WTC11 (cell line): ENCODE results near the gene ARHGEF37. TPM values are rescaled to one million over a fixed set of nuclear protein-coding genes. Genes with fewer than 3 reads are reported as not detected.

Experiments
- ATAC-seq: fragments of 200-7000 bp; cut with Tn5 transposase; 2 replicates; pipeline ENCODE4 v1.10.0; 2021; ENCODE audit warnings: mild to moderate bottlenecking, moderate library complexity
- CTCF ChIA-PET: fragments of 300-600 bp; sonication (Branson Sonifier 250); formaldehyde crosslinking; loops from one replicate; lab custom pipeline; 2021; ENCODE audit warnings: antibody characterized with exemption; lab: Charles Lee
- POLR2A ChIA-PET: fragments of 350-600 bp; sonication (Branson Sonifier 250); formaldehyde crosslinking; loops from one replicate; lab custom pipeline; 2021; ENCODE audit warnings: antibody characterized with exemption; lab: Charles Lee
- DNase-seq: peaks from one replicate; pipeline ENCODE4 v3.0.0; 2021; ENCODE audit warnings: low spot score
- H3K27ac Mint-ChIP-seq: 2 replicates; pipeline ENCODE4 v1.8.0; 2021; ENCODE audit warnings: mixed read lengths
- H3K27me3 Mint-ChIP-seq: 2 replicates; pipeline ENCODE4 v1.8.0; 2021; ENCODE audit warnings: low read depth, mild to moderate bottlenecking, moderate library complexity, mixed read lengths
- H3K36me3 Mint-ChIP-seq: 2 replicates; pipeline ENCODE4 v1.8.0; 2021; ENCODE audit warnings: mixed read lengths
- H3K4me1 Mint-ChIP-seq: 2 replicates; pipeline ENCODE4 v1.8.0; 2022; ENCODE audit warnings: mixed read lengths
- H3K4me3 Mint-ChIP-seq: 2 replicates; pipeline ENCODE4 v1.8.0; 2021; ENCODE audit warnings: mild to moderate bottlenecking, moderate library complexity, mixed read lengths
- H3K9me3 Mint-ChIP-seq: 2 replicates; pipeline ENCODE4 v1.8.0; 2021; ENCODE audit warnings: mixed read lengths
- NFYB ChIP-seq: sonication (generic); formaldehyde crosslinking; conservative IDR thresholded peaks from 2 replicates; pipeline ENCODE4 v1.8.0; 2022; ENCODE audit warnings: low read depth, missing genetic modification reagents
- SMAD3 ChIP-seq: sonication (generic); formaldehyde crosslinking; IDR thresholded peaks from 2 replicates; pipeline ENCODE4 v1.8.0; 2022; ENCODE audit warnings: missing genetic modification reagents, mild to moderate bottlenecking, borderline replicate concordance
- SMAD4 ChIP-seq: sonication (generic); formaldehyde crosslinking; IDR thresholded peaks from 2 replicates; pipeline ENCODE4 v1.8.0; 2022; ENCODE audit warnings: mild to moderate bottlenecking, missing genetic modification reagents
- ZNF121 ChIP-seq: sonication (generic); formaldehyde crosslinking; IDR thresholded peaks from 2 replicates; pipeline ENCODE4 v1.8.0; 2023; ENCODE audit warnings: missing genetic modification reagents
- ZNF219 ChIP-seq: sonication (generic); formaldehyde crosslinking; IDR thresholded peaks from 2 replicates; pipeline ENCODE4 v1.8.0; 2023; ENCODE audit warnings: missing genetic modification reagents, mild to moderate bottlenecking, borderline replicate concordance
- total RNA-seq: library from RNA; stranded (reverse); gene quantifications from 3 replicates; pipeline ENCODE4 v1.2.3, GENCODE V29; 2021
- TF ChIP-seq, protein P1 (sequence below): sonication (generic); formaldehyde crosslinking; IDR thresholded peaks from 2 replicates; pipeline ENCODE4 v1.8.1; 2023; ENCODE audit warnings: mild to moderate bottlenecking, moderate library complexity, missing genetic modification reagents
- TF ChIP-seq, protein P2 (sequence below): fragments of 250-450 bp; sonication (Bioruptor Pico); conservative IDR thresholded peaks from 2 replicates; pipeline ENCODE4 v1.9.0; 2021; ENCODE audit warnings: mild to moderate bottlenecking
- TF ChIP-seq, protein P3 (sequence below): fragments of 200-600 bp; IDR thresholded peaks from 2 replicates; pipeline ENCODE4 v1.8.0; 2022; ENCODE audit warnings: antibody characterized with exemption
- TF ChIP-seq, protein P4 (sequence below): fragments of 250-450 bp; sonication (Bioruptor Pico); IDR thresholded peaks from 2 replicates; pipeline ENCODE4 v1.9.0; 2021; ENCODE audit warnings: moderate library complexity, mild to moderate bottlenecking, inconsistent platforms, borderline replicate concordance

Gene ARHGEF37
- total RNA-seq, 1 experiment from 2014 or later = 1.1 TPM

DNA sequence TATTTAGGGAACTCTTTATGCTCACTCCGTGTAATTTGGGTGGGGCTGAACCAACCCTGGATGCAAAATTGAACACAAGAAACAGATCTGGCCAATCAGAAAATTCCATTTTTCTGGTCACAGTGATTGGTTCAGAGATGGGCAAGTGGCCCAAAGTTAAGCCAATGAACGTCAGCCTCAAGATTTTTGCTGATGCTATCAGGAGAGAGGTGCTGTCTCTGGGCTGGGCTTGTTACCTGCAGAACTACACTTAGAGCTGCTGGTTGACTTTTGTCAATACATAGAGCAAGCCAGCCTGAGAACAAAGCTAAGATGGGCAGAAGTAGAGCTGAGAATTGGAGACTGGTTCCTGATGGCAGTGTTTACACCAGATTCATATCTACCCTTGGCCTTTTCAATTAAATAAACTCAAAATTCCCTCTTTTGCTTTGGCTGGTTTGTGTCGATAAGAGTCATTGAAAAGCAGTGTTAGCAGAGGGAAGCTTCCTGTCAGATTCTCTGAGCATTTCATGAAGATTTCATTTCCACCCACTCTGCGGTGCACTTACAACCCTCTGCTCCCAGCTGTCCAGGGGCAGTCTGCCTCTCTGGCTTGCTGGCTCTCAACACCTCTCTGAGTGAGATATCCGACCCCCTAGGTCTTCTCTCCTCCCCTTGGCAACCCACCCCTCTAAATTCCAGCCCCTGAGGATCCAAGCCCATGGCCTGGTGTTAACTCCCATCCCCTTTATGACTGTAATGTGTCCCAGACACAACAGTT is 84.3 kb downstream of the ARHGEF37 start (continued):
- TF ChIP-seq, protein P1, sequence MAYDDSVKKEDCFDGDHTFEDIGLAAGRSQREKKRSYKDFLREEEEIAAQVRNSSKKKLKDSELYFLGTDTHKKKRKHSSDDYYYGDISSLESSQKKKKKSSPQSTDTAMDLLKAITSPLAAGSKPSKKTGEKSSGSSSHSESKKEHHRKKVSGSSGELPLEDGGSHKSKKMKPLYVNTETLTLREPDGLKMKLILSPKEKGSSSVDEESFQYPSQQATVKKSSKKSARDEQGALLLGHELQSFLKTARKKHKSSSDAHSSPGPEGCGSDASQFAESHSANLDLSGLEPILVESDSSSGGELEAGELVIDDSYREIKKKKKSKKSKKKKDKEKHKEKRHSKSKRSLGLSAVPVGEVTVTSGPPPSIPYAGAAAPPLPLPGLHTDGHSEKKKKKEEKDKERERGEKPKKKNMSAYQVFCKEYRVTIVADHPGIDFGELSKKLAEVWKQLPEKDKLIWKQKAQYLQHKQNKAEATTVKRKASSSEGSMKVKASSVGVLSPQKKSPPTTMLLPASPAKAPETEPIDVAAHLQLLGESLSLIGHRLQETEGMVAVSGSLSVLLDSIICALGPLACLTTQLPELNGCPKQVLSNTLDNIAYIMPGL = no peak
- no peak for TF ChIP-seq ZNF219 (CRISPR knock-in tag)

DNA sequence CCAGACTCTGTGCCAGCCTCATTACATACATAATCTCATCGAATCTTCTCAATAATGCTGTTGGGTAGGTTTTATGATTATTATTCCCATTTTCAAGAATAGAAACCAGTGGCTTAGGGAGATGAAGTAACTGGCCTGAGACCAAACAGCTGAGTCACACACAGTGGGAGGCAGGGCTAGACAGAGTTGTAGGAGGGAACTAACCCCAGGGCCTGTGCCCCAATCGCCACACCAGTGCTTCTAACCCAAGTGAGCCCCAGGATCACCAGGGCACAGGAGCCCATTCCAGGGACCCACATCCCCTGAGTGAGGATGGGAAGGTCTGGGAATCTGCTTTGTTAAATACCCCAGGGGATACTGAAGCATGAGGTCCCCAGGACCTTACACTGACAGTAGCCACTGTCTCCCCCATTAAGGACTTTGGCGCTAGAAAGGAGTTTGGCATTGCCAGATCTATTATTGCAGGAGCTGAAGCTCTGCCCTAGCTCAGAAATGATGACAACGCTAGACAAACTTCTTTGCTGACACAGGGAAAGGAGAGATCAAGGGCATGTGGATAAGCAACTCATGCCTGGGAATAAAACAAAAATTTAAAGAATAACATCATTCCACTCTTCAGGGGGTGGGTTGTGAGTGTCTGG is 85.0 kb downstream of the ARHGEF37 start:
- H3K27me3 Mint-ChIP-seq = no peaks in the 10 kb centered on the region; the same call in 1 of the 2 replicates
- no peak for ATAC-seq
- peaks cover 8% of the 10 kb centered on the region for H3K9me3 Mint-ChIP-seq
- TF ChIP-seq, protein P2, sequence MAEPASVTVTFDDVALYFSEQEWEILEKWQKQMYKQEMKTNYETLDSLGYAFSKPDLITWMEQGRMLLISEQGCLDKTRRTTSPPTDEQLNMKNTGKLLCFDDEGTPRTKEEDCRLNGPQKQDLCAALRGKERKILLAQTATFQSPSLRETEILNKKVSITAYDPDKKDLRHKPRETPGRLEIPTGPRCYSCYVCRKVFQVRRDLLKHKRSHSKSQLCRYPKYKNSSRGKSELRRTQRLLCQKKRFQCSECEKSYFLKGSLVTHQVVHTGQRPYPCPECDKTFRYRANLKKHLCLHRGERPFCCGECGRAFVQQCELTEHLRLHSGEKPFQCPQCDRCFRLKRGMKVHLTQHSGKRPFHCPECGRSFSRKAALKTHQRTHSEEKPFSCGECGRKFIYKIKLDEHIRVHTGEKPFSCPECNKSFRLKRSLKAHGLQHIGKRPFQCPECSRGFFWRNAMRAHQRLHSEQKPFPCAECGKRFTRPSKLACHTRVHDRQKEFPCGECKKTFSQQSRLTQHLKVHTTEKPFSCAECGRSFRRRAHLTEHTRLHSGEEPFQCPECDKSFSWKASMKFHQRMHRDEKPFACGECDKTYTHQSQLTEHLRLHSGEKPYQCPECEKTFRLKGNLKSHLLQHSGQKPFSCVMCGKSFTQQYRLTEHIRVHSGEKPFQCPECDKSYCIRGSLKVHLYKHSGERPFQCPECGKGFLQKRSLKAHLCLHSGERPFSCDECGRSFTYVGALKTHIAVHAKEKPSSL (CRISPR knock-in tag) = no peak
- TF ChIP-seq NFYB (CRISPR knock-in tag) (no peak), SMAD3 (no peak), ZNF219 (CRISPR knock-in tag) (no peak), ZNF121 (CRISPR knock-in tag) (no peak)
- TF ChIP-seq, all 79 proteins: peak for 0
- Mint-ChIP-seq H3K36me3 (peaks cover 5% of the 10 kb centered on the region), H3K4me1 (no peaks in the 10 kb centered on the region; the same call in 1 of the 2 replicates), H3K4me3 (no peak overlapping the region), H3K27ac (no peak overlapping the region)
- no peak for DNase-seq
- ChIA-PET POLR2A (no interaction called here), CTCF (interaction anchor here (0.6 to 2.6 kb wide), 24 partner anchors 9 to 412 kb away, joined by 3 to 34 read pairs (median 7); partner anchors contain the start of gene PPARGC1B)

DNA sequence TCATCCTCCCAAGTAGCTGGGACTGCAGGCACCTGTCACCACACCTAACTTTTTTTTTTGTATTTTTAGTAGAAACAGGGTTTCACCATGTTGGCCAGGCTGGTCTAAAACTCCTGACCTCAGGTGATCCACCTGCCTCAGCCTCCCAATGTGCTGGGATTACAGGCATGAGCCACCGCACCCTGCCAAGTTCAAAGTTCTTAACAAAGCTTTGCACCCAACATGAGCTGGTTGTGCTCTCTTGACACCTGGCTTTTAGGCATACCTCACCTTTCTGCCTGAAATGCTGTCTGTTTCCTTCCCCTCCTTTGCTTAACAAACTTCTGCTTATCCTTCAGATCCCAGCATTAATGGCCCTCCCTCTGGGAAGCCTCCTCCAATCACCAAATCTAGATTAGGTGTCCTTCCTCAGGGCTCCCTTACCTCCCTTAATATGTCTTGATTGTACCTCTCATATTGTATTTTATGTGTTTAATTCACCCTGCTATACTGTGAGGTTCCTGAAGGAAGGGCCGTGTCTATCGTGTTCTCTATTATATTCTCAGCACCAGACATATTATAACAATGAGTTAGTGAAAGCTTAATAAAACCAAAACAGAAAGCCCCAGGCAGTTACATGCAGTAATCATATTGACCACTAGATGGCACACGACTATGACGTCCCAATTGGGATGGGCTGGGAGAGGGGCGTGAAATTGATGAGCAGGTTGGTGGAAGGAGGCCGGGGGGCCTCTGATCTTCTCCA is 86.0 kb downstream of the ARHGEF37 start:
- POLR2A ChIA-PET = interaction anchor here (1.0 kb wide), 1 partner anchor 63 kb away, joined by 3 read pairs; the partner anchor contains the start of gene PPARGC1B
- Mint-ChIP-seq H3K27me3 (no peaks in the 10 kb centered on the region; the same call in 1 of the 2 replicates), H3K4me3 (no peak overlapping the region), H3K36me3 (peaks cover 5% of the 10 kb centered on the region), H3K4me1 (no peaks in the 10 kb centered on the region; the same call in 1 of the 2 replicates), H3K27ac (no peak overlapping the region; the same call in 1 of the 2 replicates), H3K9me3 (peaks cover 16% of the 10 kb centered on the region)
- DNase-seq (peak; percentile 44), ATAC-seq (peak; percentile 80)
- TF ChIP-seq, protein P3, sequence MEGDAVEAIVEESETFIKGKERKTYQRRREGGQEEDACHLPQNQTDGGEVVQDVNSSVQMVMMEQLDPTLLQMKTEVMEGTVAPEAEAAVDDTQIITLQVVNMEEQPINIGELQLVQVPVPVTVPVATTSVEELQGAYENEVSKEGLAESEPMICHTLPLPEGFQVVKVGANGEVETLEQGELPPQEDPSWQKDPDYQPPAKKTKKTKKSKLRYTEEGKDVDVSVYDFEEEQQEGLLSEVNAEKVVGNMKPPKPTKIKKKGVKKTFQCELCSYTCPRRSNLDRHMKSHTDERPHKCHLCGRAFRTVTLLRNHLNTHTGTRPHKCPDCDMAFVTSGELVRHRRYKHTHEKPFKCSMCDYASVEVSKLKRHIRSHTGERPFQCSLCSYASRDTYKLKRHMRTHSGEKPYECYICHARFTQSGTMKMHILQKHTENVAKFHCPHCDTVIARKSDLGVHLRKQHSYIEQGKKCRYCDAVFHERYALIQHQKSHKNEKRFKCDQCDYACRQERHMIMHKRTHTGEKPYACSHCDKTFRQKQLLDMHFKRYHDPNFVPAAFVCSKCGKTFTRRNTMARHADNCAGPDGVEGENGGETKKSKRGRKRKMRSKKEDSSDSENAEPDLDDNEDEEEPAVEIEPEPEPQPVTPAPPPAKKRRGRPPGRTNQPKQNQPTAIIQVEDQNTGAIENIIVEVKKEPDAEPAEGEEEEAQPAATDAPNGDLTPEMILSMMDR = peak; percentile 86
- no peak for TF ChIP-seq SMAD4 (CRISPR knock-in tag)
- TF ChIP-seq, protein P4, sequence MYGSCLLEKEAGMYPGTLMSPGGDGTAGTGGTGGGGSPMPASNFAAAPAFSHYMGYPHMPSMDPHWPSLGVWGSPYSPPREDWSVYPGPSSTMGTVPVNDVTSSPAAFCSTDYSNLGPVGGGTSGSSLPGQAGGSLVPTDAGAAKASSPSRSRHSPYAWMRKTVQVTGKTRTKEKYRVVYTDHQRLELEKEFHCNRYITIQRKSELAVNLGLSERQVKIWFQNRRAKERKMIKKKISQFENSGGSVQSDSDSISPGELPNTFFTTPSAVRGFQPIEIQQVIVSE (CRISPR knock-in tag) = no peak
- CTCF ChIA-PET = interaction anchor here (0.5 to 2.6 kb wide), 61 partner anchors 8 to 396 kb away, joined by 3 to 34 read pairs (median 5); partner anchors contain the start of genes PPARGC1B and SLC26A2
